ENCODE data around the gene GPR146. TPM values are rescaled to one million over a fixed set of nuclear protein-coding genes. Genes with fewer than 3 reads are reported as not detected.

GPR146 gene
- total RNA-seq, 1 donor from 2014 or later = 36.1 TPM

DNA sequence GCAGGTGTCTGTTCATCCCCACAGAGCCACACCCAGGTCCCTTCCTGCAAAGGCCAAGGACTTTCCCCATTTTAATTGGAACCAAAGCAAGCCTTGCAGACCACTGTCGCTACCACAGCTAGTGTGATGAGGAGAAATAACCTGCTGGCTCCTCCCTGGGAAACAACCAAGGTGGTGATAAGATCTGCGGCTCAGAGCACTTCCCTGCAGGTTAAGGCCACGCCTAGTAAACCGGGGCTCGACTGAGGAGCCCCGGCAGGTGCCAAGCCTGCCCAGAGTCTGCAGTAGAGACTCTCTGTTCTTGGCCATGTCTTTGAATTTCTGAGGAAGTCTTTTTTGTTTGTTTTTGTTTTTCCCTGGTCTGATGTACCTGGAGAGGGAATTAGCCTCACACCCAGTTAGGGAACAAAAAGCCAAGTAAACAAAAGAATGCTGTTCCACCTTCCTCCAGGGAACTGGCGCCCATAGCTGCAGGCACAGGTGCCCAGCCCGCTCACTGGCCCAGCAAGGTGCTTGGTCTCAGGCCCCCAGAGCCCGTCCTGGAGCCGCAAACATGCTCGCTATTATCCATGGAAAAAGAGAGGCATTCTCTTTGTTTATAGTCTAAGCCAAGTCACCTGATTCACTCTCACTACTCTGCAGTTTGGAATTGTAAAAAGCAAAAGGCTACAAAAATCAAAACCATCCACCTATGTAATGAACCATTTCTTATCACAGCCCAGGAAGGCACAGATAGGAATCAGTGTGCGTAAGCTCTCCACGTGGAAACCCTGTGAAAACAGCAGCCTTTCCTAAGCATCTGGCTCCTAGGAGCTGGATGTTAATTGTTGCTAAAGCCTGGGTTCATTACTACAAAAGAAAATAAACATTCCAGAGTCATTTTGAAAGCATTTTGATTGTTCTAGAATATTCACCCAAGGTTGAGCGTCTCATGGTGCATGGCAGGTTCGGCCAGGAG is 2.7 kb downstream of the GPR146 start:
- peaks cover 52% of the 10 kb centered on the region for H3K4me1 ChIP-seq
- TF ChIP-seq POLR2AphosphoS5 (IDR thresholded peaks at IDR 0.05; ENCODE audit: insufficient read depth in 1 of 2, low read depth in 1 of 2) = no peak
- TF ChIP-seq, protein P1, sequence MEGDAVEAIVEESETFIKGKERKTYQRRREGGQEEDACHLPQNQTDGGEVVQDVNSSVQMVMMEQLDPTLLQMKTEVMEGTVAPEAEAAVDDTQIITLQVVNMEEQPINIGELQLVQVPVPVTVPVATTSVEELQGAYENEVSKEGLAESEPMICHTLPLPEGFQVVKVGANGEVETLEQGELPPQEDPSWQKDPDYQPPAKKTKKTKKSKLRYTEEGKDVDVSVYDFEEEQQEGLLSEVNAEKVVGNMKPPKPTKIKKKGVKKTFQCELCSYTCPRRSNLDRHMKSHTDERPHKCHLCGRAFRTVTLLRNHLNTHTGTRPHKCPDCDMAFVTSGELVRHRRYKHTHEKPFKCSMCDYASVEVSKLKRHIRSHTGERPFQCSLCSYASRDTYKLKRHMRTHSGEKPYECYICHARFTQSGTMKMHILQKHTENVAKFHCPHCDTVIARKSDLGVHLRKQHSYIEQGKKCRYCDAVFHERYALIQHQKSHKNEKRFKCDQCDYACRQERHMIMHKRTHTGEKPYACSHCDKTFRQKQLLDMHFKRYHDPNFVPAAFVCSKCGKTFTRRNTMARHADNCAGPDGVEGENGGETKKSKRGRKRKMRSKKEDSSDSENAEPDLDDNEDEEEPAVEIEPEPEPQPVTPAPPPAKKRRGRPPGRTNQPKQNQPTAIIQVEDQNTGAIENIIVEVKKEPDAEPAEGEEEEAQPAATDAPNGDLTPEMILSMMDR (IDR thresholded peaks at IDR 0.05) = no peak
- no peak for TF ChIP-seq POLR2A (IDR thresholded peaks at IDR 0.05)
- no peaks in the 10 kb centered on the region for H3K9me3 ChIP-seq
- no peak overlapping the region for H3K27ac ChIP-seq
- intact Hi-C loops (cut with DNase I) = no loop called here
- H3K36me3 ChIP-seq = no peaks in the 10 kb centered on the region
- no peak for DNase-seq (ENCODE audit: extremely low spot score in 2 of 2)
- H3K27me3 ChIP-seq = no peaks in the 10 kb centered on the region
- no peak overlapping the region for H3K4me3 ChIP-seq

DNA sequence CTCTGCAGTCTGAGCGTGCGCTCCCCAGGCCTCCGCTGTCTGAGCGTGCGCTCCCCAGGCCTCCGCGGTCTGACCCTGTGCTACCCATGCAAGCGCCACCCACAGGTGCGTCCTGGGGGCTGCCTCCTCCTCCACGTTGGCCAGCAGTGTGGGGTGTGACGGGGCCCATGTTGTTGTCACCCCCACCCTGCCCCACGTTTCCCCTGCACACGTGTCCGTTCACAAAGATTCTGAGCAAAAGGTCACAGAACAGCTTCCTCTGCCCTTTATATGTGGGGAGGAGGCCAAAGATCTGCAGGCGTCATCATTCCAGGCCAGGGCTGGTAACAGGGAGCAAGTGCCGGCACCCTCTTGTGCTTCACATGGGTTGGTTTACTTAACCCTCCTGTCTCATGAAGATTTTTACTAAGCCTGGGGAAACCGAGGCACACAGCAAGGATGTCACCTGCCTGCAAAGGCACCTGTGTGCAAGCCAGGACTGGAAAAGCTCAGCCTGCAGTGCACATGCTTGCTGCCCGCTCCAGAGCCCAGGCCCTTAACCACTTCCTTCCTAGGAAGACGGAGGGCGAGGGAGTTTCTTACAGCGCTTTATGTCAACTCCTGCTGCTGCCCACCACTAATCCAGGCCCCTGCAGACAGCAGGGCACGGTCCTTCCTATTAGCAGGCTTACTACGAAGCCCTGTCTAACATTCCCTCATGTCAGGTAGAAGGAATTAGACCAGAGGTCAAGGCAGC is 4.8 kb downstream of the GPR146 start:
- Histone ChIP-seq H3K9me3 (no peaks in the 10 kb centered on the region), H3K36me3 (no peaks in the 10 kb centered on the region), H3K4me1 (peaks cover 47% of the 10 kb centered on the region), H3K27ac (no peak overlapping the region), H3K27me3 (no peaks in the 10 kb centered on the region), H3K4me3 (no peak overlapping the region)
- TF ChIP-seq, protein P1 (IDR thresholded peaks at IDR 0.05) = no peak
- peak in 1 of 2 donors; percentile 44 for TF ChIP-seq POLR2AphosphoS5 (IDR thresholded peaks at IDR 0.05; ENCODE audit: insufficient read depth in 1 of 2, low read depth in 1 of 2)
- intact Hi-C loops (cut with DNase I) = no loop called here
- DNase-seq (ENCODE audit: extremely low spot score in 2 of 2) = no peak

DNA sequence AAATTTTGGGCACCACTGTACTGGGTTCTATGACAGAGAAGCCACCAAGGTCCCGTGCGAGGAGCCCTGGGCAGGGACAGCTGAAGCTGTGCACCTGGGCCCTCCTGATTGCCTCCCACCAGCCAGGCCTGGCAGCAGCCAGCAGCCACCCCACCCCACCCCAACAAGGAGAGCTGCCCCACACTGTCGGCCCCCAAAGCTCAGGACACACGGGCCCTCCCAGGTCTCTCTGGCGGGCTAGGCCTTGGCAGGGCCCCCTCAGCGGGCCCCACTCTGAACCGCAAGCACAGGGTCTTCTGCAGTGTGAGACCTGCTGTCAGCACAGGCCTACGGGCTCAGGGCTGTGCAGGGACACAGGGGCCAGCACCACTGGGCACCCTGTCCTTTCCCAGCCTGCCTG is 5.5 kb downstream of the GPR146 start:
- no peak overlapping the region for H3K4me3 ChIP-seq
- no peak for TF ChIP-seq POLR2A (IDR thresholded peaks at IDR 0.05)
- TF ChIP-seq, protein P1 (IDR thresholded peaks at IDR 0.05) = no peak
- TF ChIP-seq POLR2AphosphoS5 (IDR thresholded peaks at IDR 0.05; ENCODE audit: insufficient read depth in 1 of 2, low read depth in 1 of 2) = no peak
- intact Hi-C loops (cut with DNase I) = no loop called here
- H3K27ac ChIP-seq = no peak overlapping the region
- DNase-seq (ENCODE audit: extremely low spot score in 2 of 2) = no peak
- no peaks in the 10 kb centered on the region for H3K27me3 ChIP-seq
- peaks cover 52% of the 10 kb centered on the region for H3K4me1 ChIP-seq
- H3K9me3 ChIP-seq = no peaks in the 10 kb centered on the region
- H3K36me3 ChIP-seq = no peaks in the 10 kb centered on the region

DNA sequence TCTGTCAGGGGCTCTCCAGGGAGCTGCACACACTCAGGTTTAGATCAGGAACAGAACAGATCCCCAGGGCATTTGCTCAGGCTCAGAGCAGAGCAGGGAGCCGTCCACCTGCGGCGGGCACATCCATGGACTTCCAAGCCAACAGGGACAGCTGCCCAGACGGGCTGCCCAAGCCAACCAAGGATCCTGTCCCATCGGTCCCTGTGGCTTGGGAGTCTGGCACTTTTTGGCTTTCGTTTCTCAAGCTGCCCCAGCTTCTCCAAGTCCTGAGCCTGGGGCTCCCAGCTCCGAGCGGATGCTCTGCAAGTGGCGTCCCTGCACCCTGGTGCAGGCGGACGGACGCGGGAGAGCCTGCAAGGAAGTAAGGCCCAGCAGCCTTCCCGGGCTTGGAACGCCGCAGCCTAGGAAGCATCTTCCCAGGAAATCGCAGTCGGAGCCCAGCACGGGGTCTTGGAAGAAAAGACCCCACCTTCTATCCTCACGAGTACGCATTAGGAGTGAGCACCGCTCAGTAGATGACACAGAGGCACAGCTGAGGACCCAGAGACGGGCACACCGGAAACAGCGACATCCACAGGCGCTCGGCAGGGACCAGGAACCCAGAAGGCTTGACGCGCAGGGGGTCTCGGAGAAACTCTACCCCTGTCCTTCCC is 6.0 kb downstream of the GPR146 start:
- Histone ChIP-seq H3K4me3 (no peak overlapping the region), H3K27me3 (no peaks in the 10 kb centered on the region), H3K9me3 (no peaks in the 10 kb centered on the region), H3K4me1 (peaks cover 52% of the 10 kb centered on the region), H3K36me3 (no peaks in the 10 kb centered on the region), H3K27ac (no peak overlapping the region)
- DNase-seq (ENCODE audit: extremely low spot score in 2 of 2) = no peak
- TF ChIP-seq POLR2A (IDR thresholded peaks at IDR 0.05) (no peak), POLR2AphosphoS5 (IDR thresholded peaks at IDR 0.05; ENCODE audit: insufficient read depth in 1 of 2, low read depth in 1 of 2) (no peak)
- TF ChIP-seq, protein P1 (IDR thresholded peaks at IDR 0.05) = no peak
- intact Hi-C loops (cut with DNase I) = no loop called here
